NOMO-1 treated with dmso at 0.1 percent for 144 hours (cell line): ENCODE results near the gene VEGFA.
A peak's percentile ranks its signal among the peaks of the same experiment; 100 is the strongest.

Experiments used
- DNase-seq: peaks from one replicate; lab custom pipeline; 2025; ENCODE audit not compliant: unreplicated experiment; lab: John Stamatoyannopoulos, UW

The VEGFA gene

GRCh38 chr6:43771858-43772680 lies 2.1 kb downstream of the VEGFA start:
- DNase-seq: peak; percentile 10

GRCh38 chr6:43772681-43773049 lies 2.7 kb downstream of the VEGFA start:
- no peak for DNase-seq

GRCh38 chr6:43773050-43773979 lies 3.3 kb downstream of the VEGFA start:
- DNase-seq: peak; percentile 57

- DNase-seq: no peak
Observed at GRCh38 chr6:43773980-43774775, 4.2 kb downstream of the VEGFA start.

GRCh38 chr6:43774776-43775534 lies 4.9 kb downstream of the VEGFA start:
- DNase-seq: peak; percentile 36

- DNase-seq: no peak
Observed at GRCh38 chr6:43775535-43775885, 5.5 kb downstream of the VEGFA start.

- DNase-seq: no peak
Observed at GRCh38 chr6:43776115-43776798, 6.2 kb downstream of the VEGFA start.

- DNase-seq: no peak
Observed at GRCh38 chr6:43776799-43777776, 7.1 kb downstream of the VEGFA start.

- no peak for DNase-seq
Observed at GRCh38 chr6:43778131-43778855, 8.3 kb downstream of the VEGFA start.

- no peak for DNase-seq
Observed at GRCh38 chr6:43778976-43779851, 9.2 kb downstream of the VEGFA start.

- no peak for DNase-seq
Observed at GRCh38 chr6:43779852-43780236, 9.8 kb downstream of the VEGFA start.

GRCh38 chr6:43780293-43780692 lies 10.3 kb downstream of the VEGFA start:
- DNase-seq: no peak

GRCh38 chr6:43780941-43781928 lies 11.2 kb downstream of the VEGFA start:
- DNase-seq: no peak

- no peak for DNase-seq
Observed at GRCh38 chr6:43781941-43782704, 12.1 kb downstream of the VEGFA start.

- no peak for DNase-seq
Observed at GRCh38 chr6:43782764-43783513, 12.9 kb downstream of the VEGFA start.
